Hepatocyte (in vitro differentiated cells): ENCODE measurements around the gene INPP5B. TPM values are rescaled to one million over a fixed set of nuclear protein-coding genes. Genes with fewer than 3 reads are reported as not detected.

Experiments used
- DNase-seq: peaks from one replicate; pipeline ENCODE4 v3.0.0-alpha.2; 2016; ENCODE audit warnings: low spot score
- H2AFZ ChIP-seq: fragments of 200-600 bp; sonication (generic); 2 replicates; pipeline ENCODE4 v1.6.0; 2016; ENCODE audit warnings: antibody characterized with exemption, mild to moderate bottlenecking
- H3K27ac ChIP-seq: fragments of 200-600 bp; sonication (generic); 2 replicates; pipeline ENCODE4 v1.5.1; 2016; ENCODE audit warnings: mild to moderate bottlenecking
- H3K27me3 ChIP-seq: fragments of 200-600 bp; sonication (generic); 2 replicates; pipeline ENCODE4 v1.6.1; 2016
- H3K36me3 ChIP-seq: fragments of 200-600 bp; sonication (generic); replicated peaks from 2 replicates; pipeline ENCODE4 v1.5.1; 2016; ENCODE audit warnings: low read depth; ENCODE audit not compliant: insufficient read depth
- H3K4me1 ChIP-seq: fragments of 200-600 bp; sonication (generic); 2 replicates; pipeline ENCODE4 v1.5.1; 2016; ENCODE audit warnings: mild to moderate bottlenecking, moderate library complexity; ENCODE audit not compliant: insufficient read depth
- H3K4me2 ChIP-seq: fragments of 200-600 bp; sonication (generic); 2 replicates; pipeline ENCODE4 v1.6.0; 2016
- H3K4me3 ChIP-seq: fragments of 200-600 bp; sonication (generic); 2 replicates; pipeline ENCODE4 v1.5.1; 2016; ENCODE audit warnings: mild to moderate bottlenecking
- H3K79me2 ChIP-seq: fragments of 200-600 bp; sonication (generic); 2 replicates; pipeline ENCODE4 v1.6.0; 2017; ENCODE audit warnings: mild to moderate bottlenecking
- H3K9me2 ChIP-seq: fragments of 200-600 bp; sonication (generic); replicated peaks from 2 replicates; pipeline ENCODE4 v1.6.0; 2017; ENCODE audit warnings: mild to moderate bottlenecking; ENCODE audit not compliant: insufficient read depth
- H3K9me3 ChIP-seq: fragments of 200-600 bp; sonication (generic); 2 replicates; pipeline ENCODE4 v1.5.1; 2016; ENCODE audit warnings: low read depth, mild to moderate bottlenecking
- H4K20me1 ChIP-seq: fragments of 200-600 bp; sonication (generic); 2 replicates; pipeline ENCODE4 v1.6.0; 2016; ENCODE audit warnings: mild to moderate bottlenecking; ENCODE audit not compliant: insufficient read depth, poor library complexity, severe bottlenecking
- CTCF ChIP-seq: fragments of 200-600 bp; sonication (generic); IDR thresholded peaks from 2 replicates; pipeline ENCODE4 v1.5.1; 2016; ENCODE audit warnings: antibody characterized with exemption, mild to moderate bottlenecking; ENCODE audit not compliant: poor library complexity
- EZH2 ChIP-seq: fragments of 200-600 bp; sonication (generic); IDR thresholded peaks from 2 replicates; pipeline ENCODE4 v1.6.1; 2016; ENCODE audit warnings: antibody characterized with exemption, mild to moderate bottlenecking, borderline replicate concordance
- EZH2phosphoT487 ChIP-seq: fragments of 200-600 bp; sonication (generic); IDR thresholded peaks from one replicate; pipeline ENCODE4 v1.6.1; 2018; ENCODE audit warnings: antibody characterized with exemption, mild to moderate bottlenecking, low read depth, moderate library complexity; ENCODE audit not compliant: unreplicated experiment, severe bottlenecking
- WGBS: methylation state at CpG from one replicate; pipeline ENCODE4 v1.1.6; 2016; ENCODE audit warnings: low lambda C conversion rate; ENCODE audit errors: missing lambda C conversion rate; 5-methylcytosine and 5-hydroxymethylcytosine counted together
- polyA plus RNA-seq: library from polyadenylated mRNA; unstranded; fragments of >200 nt; fragmentation: Nextera tagmentation; extraction: Ambion mirVana; gene quantifications from 2 replicates; pipeline ENCODE4 v1.2.1, GENCODE V29; 2016
- total RNA-seq: library from RNA; depleted of rRNA; stranded (reverse); fragments of >200 nt; gene quantifications from 2 replicates; pipeline ENCODE4 v1.2.3, GENCODE V29; 2014

The INPP5B gene
- total and polyA plus RNA-seq, 2 experiments from 2014 or later, result 9.3 to 18.3 TPM

- no peak for DNase-seq
- no peaks in the 10 kb centered on the region for H3K27me3 ChIP-seq
- WGBS, result 79% methylated on average over 4 of the region's 4 CpGs
- H3K36me3 ChIP-seq, result no peaks in the 10 kb centered on the region
- TF ChIP-seq EZH2phosphoT487, result no peak
- TF ChIP-seq EZH2, result no peak
- no peak for TF ChIP-seq CTCF
- no peaks in the 10 kb centered on the region for H3K9me3 ChIP-seq
- no peak overlapping the region for H3K4me3 ChIP-seq
- H2AFZ ChIP-seq, result no peak overlapping the region
- no peaks in the 10 kb centered on the region for H4K20me1 ChIP-seq
- no peaks in the 10 kb centered on the region for H3K4me1 ChIP-seq
- H3K4me2 ChIP-seq, result no peak overlapping the region
- no peaks in the 10 kb centered on the region for H3K9me2 ChIP-seq
- peaks cover 30% of the 10 kb centered on the region for H3K79me2 ChIP-seq
- peak overlapping the region; percentile 13 for H3K27ac ChIP-seq
Measured at GRCh38 chr1:37932759-37933158, 14.1 kb downstream of the INPP5B start.

- WGBS, result 2% methylated on average over 35 of the region's 68 CpGs
- peak; percentile 98 for DNase-seq
- TF ChIP-seq EZH2phosphoT487 (no peak), CTCF (no peak), EZH2 (no peak)
- Histone ChIP-seq H3K9me2 (no peaks in the 10 kb centered on the region), H3K9me3 (no peaks in the 10 kb centered on the region), H3K79me2 (peaks cover 34% of the 10 kb centered on the region), H3K36me3 (no peaks in the 10 kb centered on the region), H2AFZ (peak overlapping the region; percentile 39), H3K4me1 (no peaks in the 10 kb centered on the region), H3K4me3 (peak overlapping the region; percentile 45), H3K27ac (peak overlapping the region; percentile 44), H3K4me2 (peak overlapping the region; percentile 80), H3K27me3 (no peaks in the 10 kb centered on the region), H4K20me1 (no peaks in the 10 kb centered on the region)
Measured at GRCh38 chr1:37931361-37932158, 15.3 kb downstream of the INPP5B start.

GRCh38 chr1:37931102-37931360 lies 15.8 kb downstream of the INPP5B start:
- Histone ChIP-seq H3K4me1 (no peaks in the 10 kb centered on the region), H3K27ac (peak overlapping the region; percentile 44), H2AFZ (no peak overlapping the region)

More at GRCh38 chr1:37931102-37931360, 15.8 kb downstream of the INPP5B start:
- Histone ChIP-seq H3K4me3 (peak overlapping the region; percentile 45), H3K36me3 (no peaks in the 10 kb centered on the region), H3K9me3 (no peaks in the 10 kb centered on the region), H3K9me2 (no peaks in the 10 kb centered on the region), H4K20me1 (no peaks in the 10 kb centered on the region), H3K4me2 (peak overlapping the region; percentile 78), H3K27me3 (no peaks in the 10 kb centered on the region), H3K79me2 (peaks cover 37% of the 10 kb centered on the region)
- WGBS, result 15% methylated on average over 6 of the region's 6 CpGs
- TF ChIP-seq EZH2phosphoT487 (no peak), EZH2 (no peak), CTCF (no peak)
- no peak for DNase-seq
